RWPE1 (cell line): Measurements from ENCODE around the gene SHROOM4.

Source experiments
- CTCF ChIA-PET: fragments of 350-600 bp; sonication (Branson Sonifier 250); formaldehyde crosslinking; extraction: SDS; loops from one replicate; lab custom pipeline; 2021; lab: Yijun Ruan, JAX
- POLR2A ChIA-PET: fragments of 400-600 bp; formaldehyde crosslinking; extraction: SDS; loops from one replicate; lab custom pipeline; 2020; ENCODE audit warnings: antibody characterized with exemption; ENCODE audit not compliant: low non-redundant PET; lab: Yijun Ruan, JAX
- DNase-seq: peaks from one replicate; pipeline ENCODE4 v3.0.0; 2012; ENCODE audit warnings: low spot score
- H3K27ac ChIP-seq: fragments of 450-650 bp; 2 replicates; pipeline ENCODE4 v1.5.1; 2017
- TF ChIP-seq, protein P1 (sequence below): fragments of 450-650 bp; conservative IDR thresholded peaks from 2 replicates; pipeline ENCODE4 v1.5.1; 2017; ENCODE audit warnings: low read depth, mild to moderate bottlenecking

The SHROOM4 gene

DNA sequence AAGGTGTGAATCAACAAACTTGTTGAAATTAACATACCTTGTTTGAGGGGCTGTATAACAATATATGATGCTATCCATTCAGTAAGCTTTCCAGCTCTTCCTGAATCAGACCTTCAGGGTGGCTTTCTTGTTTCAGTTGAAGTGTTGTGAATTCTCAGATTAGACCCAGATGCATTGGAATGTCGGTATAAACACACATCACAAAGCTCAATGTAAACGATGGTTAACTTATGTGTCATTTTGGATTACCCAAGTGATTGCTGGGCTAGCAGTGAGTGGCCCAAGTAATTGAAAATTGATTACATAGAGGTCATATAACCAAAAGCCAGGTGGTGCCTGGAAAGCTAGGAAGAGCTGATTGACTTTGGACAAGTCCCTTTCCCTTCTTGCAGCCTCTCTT, 115.0 kb downstream of the SHROOM4 start:
- DNase-seq = no peak
- POLR2A ChIA-PET = no interaction called here
- TF ChIP-seq, protein P1, sequence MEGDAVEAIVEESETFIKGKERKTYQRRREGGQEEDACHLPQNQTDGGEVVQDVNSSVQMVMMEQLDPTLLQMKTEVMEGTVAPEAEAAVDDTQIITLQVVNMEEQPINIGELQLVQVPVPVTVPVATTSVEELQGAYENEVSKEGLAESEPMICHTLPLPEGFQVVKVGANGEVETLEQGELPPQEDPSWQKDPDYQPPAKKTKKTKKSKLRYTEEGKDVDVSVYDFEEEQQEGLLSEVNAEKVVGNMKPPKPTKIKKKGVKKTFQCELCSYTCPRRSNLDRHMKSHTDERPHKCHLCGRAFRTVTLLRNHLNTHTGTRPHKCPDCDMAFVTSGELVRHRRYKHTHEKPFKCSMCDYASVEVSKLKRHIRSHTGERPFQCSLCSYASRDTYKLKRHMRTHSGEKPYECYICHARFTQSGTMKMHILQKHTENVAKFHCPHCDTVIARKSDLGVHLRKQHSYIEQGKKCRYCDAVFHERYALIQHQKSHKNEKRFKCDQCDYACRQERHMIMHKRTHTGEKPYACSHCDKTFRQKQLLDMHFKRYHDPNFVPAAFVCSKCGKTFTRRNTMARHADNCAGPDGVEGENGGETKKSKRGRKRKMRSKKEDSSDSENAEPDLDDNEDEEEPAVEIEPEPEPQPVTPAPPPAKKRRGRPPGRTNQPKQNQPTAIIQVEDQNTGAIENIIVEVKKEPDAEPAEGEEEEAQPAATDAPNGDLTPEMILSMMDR = no peak
- H3K27ac ChIP-seq = no peak overlapping the region
- CTCF ChIA-PET = no interaction called here

DNA sequence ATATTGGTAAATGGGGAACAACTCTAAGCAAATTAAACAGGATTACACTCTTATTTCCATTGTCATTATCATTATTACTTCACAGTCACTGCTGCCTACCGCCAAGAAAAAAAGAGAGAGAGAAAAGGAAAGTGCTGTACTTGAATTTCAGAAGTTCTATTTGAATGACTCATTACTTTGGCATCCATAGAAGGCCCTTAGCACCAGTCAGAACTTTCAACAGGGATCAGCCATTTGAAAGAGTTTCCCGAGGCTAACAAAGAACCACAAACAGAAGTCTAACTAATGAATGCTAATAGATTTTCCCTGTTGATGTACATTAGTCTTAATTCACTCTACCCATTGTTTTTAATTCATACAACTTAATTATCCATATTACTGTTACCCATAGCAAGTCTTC, 116.3 kb downstream of the SHROOM4 start:
- peak; percentile 54 for DNase-seq
- H3K27ac ChIP-seq = no peak overlapping the region
- ChIA-PET CTCF (no interaction called here), POLR2A (no interaction called here)
- TF ChIP-seq, protein P1 = no peak

DNA sequence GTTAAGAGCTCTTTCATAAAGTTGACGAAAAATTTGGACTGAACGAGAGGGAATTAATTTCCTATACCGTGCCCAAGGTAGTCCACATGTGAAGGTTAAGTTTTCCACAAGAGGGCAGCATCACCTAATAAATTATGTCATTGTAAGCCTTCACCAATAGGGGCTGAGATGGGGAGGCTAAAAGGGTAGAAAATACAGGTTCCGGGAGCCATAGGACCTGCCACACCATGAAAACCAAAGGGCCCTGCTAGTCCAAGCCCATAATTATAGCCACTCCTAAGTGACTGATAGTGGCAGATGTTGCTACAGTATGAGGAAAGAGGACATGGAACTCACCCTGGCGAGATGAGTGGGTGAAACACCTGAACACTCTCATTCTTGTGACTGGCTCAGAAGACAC, 122.2 kb downstream of the SHROOM4 start:
- ChIA-PET CTCF (interaction anchor here (0.6 to 0.9 kb wide), 3 partner anchors 54 to 769 kb away, joined by 3 to 4 read pairs (median 4); no protein-coding TSS in a partner anchor), POLR2A (no interaction called here)
- TF ChIP-seq, protein P1 = peak; percentile 22; the same call in 1 of the 2 replicates
- DNase-seq = peak; percentile 15
- H3K27ac ChIP-seq = no peak overlapping the region

DNA sequence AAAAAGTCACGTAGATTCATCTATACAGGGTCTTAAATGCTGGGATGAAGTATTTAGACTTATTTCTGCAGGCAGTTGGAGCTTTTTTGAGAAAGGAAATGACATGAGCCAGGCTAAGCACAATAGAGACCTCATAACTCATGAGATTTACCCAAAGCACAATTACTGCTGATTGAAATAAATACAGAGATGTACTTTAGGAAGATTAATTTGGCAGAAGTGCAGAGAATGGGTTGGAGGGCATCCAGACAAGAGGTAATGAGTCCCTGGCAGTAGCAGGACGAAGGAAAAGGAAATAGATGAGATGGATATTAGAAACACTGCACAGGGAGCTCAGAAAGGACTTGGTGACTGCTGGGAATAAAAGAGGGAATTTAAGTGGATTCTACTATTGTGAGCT, 129.1 kb downstream of the SHROOM4 start:
- ChIA-PET CTCF (no interaction called here), POLR2A (no interaction called here)
- H3K27ac ChIP-seq = no peak overlapping the region
- DNase-seq = no peak
- TF ChIP-seq, protein P1 = no peak

DNA sequence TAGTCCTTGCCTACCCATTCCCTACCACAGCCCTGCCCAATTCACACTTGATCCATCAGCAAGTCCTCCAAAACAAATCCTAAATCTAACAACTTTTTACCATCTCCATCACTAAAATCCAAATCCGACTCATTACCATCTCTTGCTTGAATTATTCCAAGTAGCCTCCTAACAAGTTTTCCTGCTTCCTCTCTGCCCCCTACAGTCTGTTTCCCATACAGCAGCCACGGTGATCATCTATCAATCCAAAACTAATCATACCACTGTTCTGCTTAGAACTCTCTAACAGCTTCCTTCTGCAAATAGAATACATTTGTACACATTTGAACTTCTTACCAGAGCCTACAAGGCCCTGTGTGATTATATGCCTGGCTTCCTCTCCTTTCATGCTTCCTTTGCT, 133.0 kb downstream of the SHROOM4 start:
- DNase-seq = no peak
- no peak overlapping the region for H3K27ac ChIP-seq
- ChIA-PET CTCF (no interaction called here), POLR2A (no interaction called here)
- TF ChIP-seq, protein P1 = no peak

GRCh38 chrX:50677789-50678188, 136.2 kb downstream of the SHROOM4 start:
- H3K27ac ChIP-seq = no peak overlapping the region
- no peak for DNase-seq
- TF ChIP-seq, protein P1 = no peak
- POLR2A ChIA-PET = no interaction called here
- CTCF ChIA-PET = no interaction called here
